GM19395 (cell line): ENCODE results near the gene UBAP1.
"Not testable (repeated sequence)": the region's sequence is repeated elsewhere in the genome, so short reads cannot be mapped to it uniquely, and the experiment has no call there.

ENCODE experiments used
- ATAC-seq: cut with Tn5 transposase; IDR thresholded peaks from one replicate; pipeline ENCODE4 v1.9.1; 2021; ENCODE audit warnings: mild to moderate bottlenecking, moderate library complexity; ENCODE audit not compliant: unreplicated experiment

UBAP1 gene

DNA sequence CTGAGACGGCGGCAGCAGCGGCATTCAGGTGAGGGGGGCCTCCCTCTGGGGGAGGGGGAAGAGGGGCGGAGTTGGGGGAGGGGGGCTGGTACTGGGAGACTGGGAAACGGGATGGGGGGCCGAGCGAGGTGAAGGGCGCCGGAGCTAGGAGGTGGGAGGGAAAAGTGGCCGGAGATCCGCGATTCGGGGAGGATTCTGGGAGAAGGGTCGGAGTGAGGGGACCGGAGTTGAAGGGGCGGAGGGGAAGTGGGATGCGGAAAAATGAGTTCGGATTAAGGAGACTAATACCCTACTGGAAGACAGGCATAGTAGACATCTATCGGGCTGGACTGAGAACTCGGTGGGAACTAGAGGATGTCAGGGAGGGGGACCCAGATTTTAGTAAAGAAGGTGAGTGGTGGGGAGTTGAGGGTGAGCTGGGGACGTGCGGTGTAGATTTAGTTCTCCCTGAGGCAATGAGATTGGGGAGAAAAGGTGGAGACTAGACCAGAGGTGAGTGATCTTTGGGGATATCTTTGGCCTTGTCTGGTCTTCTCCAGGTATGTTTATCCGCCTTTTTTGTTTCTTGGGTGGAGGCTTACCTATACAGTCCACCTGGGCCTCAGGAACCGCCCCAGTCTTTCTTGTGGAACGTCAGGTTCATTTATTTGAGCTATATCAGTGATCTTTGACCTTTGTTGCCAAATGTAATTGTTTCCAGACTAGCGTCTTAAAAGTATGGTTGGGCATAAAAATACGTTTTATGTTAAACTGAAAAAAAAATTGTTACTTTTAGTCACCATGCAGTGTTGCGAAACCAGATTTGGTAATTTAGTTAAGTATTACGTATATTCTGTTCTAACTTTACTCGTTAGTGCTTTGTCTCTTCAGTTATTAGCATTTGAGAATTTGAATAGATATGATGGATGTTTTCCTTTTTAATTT lies 632 bp downstream of the UBAP1 start:
- no peak for ATAC-seq

DNA sequence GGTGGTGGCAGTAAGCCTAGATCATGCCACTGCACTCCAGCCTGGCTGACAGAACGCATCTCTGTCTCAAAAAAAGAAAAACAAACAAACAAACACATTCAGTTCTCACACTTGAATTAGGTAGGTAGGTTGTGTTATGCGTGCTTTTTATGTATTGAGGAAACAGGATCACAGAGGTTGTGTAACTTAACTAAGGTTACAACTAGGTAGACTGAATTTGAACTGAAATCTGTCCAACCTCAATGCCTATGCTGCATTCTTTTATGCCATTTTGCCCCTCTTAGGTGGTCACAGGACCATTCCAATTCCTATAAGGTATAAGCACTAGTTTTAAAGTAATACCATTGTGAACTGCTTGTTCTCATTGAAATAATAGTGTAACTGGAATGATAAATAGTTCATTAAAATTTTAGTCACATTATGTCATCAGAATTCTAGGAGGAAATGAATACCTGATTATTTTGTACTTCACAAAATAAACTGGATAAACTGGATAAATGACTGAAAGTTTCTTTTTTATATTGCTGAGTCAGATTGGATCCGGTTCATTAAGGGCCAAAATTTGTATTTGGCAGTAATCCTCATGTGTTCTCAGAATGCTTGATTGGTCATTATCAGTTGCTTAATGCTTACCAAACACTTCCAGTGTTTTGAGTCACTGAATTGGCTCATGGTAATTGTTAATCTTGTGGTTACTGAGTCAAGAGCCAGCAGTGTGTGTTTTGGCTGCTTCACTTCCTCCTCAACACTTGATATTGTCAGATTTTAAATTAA lies 7.1 kb downstream of the UBAP1 start:
- no peak for ATAC-seq

DNA sequence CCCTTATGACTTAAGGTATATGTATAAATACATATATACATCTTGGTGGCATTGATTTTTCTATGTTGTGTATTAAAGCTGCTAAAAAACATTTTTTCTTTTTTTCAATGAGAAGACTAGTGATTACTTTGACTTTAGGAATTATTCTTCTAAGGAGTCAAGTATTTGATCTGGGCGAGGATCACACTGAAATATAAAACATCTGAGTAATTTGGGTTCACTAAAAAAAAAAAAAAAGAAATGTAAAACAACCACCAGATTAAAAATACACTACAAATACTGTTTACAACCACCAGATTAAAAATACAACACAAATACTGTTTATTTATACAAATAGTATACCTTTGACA lies 9.0 kb downstream of the UBAP1 start:
- no peak for ATAC-seq

DNA sequence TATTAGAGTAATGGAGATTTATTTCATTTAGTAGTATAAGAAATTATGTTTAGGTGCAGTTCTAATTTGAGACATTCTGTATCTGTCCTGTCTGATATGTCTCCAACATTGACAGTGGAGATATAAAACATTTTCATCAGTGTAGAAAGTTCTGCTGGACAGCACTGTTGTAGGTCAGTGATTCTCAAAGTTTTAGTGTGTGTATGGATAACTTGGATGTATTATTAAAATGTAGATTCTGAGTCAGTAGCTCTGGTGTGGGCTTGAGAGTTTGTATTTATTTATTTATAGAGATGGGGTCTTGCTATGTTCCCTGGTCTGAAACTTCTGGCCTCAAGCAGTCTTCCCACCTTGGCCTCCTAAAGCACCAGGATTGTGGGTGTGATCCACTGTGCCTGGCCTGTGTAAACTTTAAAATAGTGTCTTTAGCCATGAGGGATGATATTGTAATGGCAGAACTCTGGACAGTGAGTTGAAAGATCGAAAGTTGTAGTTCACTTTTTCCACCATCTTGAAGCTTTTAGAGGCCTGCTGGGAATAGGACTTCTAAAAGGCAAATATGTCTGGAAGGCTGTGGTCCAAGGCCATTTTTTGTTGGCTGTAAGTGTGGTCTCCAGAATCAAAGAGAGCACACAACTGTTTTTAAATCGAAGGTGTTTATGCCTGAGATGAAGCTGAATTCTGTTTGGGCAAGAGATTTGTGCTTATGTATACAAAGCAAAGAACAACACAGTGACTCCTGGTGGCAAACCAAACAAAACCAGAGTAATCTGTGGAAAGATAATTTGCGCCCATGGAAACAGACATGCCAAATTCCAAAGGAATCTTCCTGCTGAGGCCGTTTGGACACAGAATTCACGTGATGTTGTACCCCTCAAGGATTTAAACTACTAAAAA lies 12.4 kb downstream of the UBAP1 start:
- ATAC-seq = no peak

DNA sequence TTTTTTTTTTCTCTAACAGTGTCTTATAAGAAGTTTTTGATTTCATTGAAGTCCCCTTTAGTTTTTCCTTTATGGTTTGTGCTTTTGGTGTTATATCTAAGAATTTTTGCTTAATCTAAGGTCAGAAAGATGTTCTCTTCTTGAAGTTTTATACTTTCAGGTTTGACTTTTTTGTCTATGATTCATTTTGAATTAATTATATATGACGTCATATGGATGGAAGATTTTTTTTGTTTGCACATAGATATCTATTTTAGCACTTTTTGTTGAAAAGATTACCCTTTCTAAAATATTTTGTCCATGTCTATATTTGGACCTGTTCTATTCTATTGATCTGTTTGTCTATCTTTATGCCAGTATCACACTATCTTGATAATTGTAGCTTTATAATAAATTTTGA lies 16.3 kb downstream of the UBAP1 start:
- no peak for ATAC-seq

DNA sequence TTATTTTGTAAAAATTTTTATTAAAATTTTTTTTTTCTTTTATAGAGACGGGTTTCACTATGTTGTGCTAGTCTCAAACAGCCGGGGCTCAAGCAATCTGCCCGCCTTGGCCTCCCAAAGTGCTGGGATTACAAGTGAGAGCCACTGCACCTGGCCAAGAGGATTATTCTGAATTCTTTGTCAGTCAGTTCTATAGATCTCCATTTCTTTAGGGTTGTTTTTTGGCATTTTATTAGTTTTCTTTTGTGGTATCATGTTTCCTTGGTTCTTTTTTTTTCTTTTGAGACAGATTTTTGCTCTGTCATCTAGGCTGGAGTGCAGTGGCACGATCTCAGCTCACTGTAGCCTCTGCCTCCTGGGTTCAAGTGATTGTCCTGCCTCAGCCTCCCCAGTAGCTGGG lies 18.4 kb downstream of the UBAP1 start:
- not testable (repeated sequence) for ATAC-seq

DNA sequence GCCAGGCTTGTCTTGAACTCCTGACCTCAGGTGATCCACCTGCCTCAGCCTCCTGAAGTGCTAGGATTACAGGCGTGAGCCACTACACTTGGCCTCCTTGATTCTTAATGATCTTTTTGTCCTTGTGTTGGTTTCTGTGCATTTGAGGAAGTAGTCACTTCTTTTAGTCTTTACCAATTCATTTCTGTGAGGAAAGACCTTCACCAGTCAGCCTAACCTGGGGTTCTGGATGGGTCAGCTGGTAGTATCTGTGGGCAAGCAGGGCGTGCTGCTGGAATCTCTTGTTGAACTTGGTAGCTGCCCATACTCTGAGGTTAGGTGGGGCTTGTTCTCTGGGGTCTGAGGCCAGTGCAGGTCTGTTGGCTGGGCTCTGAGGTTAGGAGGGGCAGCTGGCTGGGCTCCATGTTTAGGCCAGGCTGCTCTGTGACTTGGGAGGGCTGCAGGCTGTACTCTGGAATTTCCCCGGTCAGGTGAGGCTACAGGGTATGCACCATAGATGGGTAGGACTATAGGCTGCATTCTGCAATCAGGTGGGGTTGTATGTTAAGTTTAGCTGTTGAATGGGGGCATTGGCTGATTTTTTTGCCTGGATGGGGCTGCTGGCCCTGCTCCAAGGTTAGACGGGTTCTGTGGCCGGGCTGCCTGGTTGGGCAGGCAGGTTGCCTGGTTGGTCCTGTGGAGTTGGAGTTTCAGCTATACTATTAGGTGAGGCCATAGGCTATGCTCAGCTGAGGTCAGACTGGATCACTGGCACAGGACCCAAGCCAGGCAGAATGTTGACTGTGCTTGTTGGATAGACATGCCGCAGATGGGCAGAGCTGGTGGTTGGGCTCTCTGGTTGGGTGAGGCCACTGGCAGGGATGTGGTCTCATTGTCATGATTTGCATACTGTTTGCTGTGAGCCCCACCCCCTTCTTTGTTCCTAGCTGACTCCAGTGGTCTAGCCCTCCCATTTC lies 19.2 kb downstream of the UBAP1 start:
- no peak for ATAC-seq

DNA sequence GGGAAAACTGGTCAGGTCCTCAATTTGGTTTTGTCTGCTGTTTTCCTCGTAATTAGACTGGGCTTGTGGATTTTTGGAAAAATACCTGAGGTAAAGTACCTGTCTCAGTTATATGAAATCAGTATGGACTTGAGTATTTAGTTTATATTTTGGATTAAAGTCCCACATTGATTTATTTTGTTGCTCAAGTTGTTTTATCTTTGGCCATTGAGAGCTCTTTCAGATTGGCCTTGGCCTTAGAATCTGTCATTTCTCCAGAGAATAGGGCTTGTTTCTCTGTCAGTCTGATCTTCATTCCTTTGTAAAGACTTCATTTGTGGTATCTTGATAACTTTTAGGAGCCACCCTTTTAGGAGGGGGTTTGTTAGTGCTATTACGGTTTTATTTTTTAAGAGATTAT lies 21.2 kb downstream of the UBAP1 start:
- ATAC-seq = no peak

DNA sequence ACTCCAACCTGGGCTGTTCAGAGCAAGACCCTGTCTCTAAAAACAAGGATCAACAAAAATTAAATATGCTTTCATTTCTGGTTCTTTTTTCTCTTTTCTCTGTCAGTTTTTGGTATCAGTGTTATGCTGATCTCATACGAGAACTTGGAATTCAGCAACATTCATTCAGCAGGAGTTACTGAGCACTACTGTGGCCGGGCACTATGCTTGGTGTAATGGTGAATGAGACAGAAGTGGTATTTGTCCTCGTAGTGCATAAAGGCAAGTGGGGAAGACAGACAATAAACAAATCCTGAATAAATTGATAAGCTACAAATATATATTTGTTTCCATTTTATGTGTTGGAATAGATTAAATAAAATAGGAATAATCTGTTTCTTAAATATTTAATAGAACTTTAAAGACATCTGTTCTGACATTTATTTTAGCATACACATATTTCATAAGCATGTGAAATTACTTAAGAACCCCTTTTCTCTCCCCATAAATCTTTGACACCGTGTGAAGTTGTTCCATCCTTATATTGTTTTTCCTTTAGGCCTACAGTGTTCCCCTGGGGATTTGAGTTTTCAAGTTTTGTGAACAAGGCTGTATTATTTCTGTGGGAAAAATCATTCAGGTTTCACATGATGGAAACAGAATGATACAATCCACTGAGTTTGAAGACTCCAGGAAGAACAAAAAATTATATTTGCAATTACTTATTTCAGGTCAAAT lies 24.6 kb downstream of the UBAP1 start:
- no peak for ATAC-seq

DNA sequence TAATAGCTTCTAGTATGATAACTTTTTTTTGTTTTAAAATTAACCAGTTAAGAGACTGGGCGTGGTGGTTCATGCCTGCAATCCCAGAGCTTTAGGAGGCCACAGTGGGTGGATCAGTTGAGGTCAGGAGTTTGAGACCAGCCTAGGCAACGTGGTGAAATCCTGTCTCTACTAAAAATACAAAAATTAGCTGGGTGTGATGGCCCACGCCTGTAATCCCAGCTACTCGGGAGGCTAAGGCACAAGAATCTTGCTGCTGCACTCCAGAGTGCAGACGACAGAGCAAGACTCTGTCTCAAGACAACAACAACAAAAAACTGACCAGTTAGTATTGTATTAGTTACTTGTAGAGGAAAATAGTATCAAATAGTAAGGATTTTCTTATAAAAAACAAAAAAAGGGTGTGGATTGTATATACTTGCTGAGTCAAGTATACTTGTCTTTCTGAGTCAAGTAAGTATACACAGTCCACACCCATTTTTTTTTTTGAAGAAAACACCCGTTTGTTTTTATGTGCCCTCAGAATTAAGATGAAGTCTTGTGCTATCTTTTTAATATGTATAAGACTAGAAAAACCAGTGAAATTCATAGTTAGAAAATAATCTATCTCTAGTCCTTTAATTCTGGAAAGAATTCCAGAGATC lies 25.3 kb downstream of the UBAP1 start:
- no peak for ATAC-seq

DNA sequence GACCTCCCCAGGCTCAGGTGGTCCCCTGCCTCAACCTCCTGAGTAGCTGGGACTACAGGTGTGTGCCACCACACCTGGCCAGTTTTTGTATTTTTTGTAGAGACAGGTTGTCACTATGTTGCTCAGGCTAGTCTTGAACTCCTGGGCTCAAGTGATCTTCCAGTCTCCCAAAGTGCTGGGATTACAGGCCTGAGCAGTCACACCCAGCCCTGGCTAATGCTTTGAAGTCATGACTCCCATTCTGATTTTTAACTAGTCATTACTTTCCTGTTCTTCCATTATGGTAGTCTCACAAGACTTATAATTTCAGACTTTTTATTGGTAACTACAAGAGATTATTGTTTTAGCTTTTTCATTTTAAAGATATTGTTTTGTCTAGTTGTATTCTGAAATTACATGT lies 26.3 kb downstream of the UBAP1 start:
- ATAC-seq = no peak

DNA sequence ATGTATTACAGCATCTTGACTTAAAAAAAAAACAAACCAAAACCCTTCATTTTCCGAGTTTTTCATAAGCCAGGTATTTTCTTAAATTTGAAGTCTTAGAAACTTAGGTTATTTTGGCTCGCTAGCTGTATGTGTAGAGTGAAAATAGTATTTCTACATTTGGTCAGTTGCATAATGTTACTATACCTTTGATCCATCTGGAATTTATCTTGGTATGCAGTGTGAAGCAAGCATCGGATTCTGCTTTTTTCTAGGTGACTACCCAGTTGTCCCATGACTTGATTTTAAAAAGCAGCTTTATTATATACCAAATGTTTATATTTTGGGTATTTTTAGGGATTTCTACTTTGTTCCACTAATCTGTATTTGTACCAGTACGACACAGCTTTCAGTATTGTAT lies 27.7 kb downstream of the UBAP1 start:
- no peak for ATAC-seq

DNA sequence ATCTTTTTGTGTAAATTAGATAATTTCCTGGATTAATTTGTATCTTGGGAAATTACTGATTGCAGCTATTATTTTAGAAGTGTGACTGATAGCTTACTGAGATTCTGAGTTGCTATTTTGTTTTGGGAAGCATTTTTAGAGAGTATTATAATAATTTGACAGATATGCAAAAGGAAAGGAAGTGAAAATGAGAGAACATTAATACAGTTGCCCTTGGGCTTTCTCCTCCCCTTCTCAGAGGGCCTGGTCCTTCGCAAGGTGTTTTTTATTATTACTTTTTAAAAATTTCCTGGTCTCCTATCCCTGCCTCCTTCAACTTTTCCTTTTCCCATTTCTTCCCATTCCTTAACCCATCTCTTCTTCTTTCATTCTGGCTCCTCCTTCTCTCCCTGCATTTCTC lies 32.6 kb downstream of the UBAP1 start:
- ATAC-seq = no peak

DNA sequence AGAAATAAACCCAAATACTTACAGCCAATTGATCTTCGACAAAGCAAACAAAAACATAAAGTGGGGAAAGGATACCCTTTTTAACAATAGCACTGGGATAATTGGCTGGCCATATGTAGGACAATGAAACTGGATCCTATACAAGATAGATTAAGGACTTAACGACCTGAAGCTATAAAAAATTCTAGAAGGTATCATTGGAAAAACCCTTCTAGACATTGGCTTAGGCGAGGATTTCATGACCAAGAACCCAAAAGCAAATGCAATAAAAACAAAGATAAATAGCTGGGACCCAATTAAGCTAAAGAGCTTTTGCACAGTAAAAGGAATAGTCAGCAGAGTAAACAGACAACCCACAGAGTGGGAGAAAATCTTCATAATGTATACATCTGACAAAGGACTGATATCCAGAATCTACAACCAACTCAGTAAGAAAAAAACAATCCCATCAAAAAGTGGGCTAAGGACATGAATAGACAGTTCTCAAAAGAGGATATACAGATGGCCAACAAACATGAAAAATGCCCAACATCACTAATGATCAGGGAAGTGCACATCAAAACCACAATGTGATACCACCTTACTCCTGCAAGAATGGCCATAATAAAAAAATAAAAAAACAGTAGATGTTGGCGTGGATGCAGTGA lies 35.6 kb downstream of the UBAP1 start:
- ATAC-seq = not testable (repeated sequence)

DNA sequence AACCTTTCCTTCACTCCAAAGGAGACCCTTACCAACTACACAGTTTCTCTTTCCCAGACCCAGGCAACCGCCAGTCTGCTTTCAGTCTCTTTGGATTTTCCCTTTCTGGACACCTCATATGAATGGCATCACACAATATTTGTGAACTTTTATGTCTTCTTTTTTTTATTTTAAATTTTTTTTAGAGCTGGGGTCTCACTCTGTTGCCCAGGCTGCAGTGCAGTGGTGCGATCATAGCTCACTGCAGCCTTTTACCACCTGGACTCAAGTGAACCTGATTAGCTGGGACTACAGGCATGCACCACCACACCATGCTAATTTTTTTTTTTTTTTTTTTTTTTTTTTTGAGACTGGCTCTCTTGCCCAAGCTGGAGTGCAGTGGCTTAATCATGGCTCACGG lies 37.5 kb downstream of the UBAP1 start:
- ATAC-seq = no peak

DNA sequence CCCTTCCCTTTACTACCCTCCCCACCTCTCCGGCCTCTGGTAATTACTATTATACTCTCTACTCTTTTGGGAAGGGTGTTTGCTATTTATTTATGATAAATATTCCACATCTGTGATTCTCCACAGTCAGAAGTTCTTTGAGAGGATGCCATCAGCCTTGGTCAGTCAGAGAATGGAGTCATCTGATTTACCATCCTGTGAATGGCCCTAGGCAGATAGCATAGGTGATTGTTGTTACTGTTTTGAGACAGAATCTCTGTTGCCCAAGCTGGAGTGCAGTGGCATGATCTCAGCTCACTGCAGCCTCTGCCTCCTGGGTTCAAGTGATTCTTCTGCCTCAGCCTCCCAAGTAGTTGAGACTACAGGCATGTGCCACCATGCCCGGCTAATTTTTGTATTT lies 38.2 kb downstream of the UBAP1 start:
- ATAC-seq = not testable (repeated sequence)

DNA sequence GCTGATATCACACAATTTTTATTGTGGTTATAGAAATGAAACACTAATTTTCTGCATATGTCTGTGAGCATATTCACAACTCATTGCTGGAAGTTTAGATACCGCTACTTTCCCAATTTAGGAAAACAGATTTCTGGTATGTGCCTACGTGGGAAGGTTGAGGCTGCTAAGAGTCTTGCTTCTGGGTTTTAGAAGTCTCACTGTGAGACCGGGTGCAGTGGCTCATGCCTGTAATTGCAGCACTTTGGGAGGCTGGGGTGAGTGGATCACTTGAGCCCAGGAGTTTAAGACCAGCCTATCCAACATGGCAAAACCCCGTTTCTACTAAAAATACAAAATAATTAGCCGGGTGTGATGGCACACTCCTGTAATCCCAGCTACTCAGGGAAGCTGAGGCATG lies 39.6 kb downstream of the UBAP1 start:
- ATAC-seq = no peak

DNA sequence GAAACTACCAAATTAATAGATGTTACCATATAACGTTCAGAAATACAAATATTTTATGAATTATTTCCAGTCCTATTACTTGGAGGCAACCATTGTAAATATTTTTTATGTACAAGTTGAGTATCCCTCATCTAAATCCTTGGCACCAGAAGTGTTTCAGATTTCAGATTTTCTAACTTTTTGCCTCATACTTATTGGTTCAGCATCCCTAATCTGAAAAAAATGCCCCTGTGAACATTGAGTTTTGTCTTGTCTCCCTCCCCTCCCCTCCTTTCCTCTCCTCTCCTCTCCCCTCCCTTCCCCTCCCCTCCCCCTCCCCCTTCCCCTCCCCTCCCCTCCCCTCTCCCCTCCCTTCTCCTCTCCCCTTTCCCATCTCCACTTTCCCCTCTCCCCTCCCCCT lies 40.6 kb downstream of the UBAP1 start:
- ATAC-seq = no peak

DNA sequence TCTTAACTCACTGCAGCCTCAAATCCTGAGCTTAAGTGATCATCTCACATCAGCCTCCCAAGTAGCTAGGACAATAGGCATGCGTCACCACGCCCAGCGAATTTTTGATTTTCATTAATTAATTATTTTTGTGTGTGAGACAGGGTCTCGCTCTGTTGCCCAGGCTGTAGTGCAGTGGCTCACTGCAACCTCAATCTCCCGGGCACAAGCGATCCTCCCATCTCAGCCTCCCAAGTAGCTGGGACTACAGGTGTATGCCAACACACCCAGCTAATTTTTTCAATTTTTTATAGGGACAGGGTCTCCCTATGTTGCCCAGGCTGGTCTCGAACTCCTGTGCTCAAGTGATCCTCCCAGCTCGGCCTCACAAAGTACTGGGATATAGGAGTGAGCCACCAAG lies 41.4 kb downstream of the UBAP1 start:
- no peak for ATAC-seq
